Dedifferentiated amniotic fluid mesenchymal stem cell (primary cell): ENCODE results near the gene LRRC74A.
A peak's percentile ranks its signal among the peaks of the same experiment; 100 is the strongest.

Experiments
- DNase-seq: peaks from one replicate; pipeline ENCODE4 v3.0.0-alpha.2; 2016; ENCODE audit errors: extremely low spot score

Gene LRRC74A

GRCh38 chr14:76810525-76810924, 15.7 kb upstream of the LRRC74A start:
- no peak for DNase-seq

- peak; percentile 32 for DNase-seq
These were observed 15.2 kb upstream of the LRRC74A start for GRCh38 chr14:76810953-76811400.

- no peak for DNase-seq
These were observed 14.6 kb upstream of the LRRC74A start for GRCh38 chr14:76811561-76811960.

- no peak for DNase-seq
These were observed 14.2 kb upstream of the LRRC74A start for GRCh38 chr14:76812093-76812421.

- peak; percentile 88 for DNase-seq
These were observed 13.5 kb upstream of the LRRC74A start, which contains the start of gene ANGEL1 for GRCh38 chr14:76812422-76813383. TSS of gene ANGEL1 (minus strand) at chr14:76812882. CDS start at chr14:76812827, 55 bp downstream.

- DNase-seq, result no peak
These were observed 11.2 kb upstream of the LRRC74A start for GRCh38 chr14:76814726-76815645.

GRCh38 chr14:76820700-76821099, 5.5 kb upstream of the LRRC74A start:
- DNase-seq, result no peak

- no peak for DNase-seq
These were observed 1.6 kb downstream of the LRRC74A start for GRCh38 chr14:76827696-76828296.

GRCh38 chr14:76828339-76829012, 2.3 kb downstream of the LRRC74A start:
- DNase-seq, result no peak

- no peak for DNase-seq
These were observed 2.8 kb downstream of the LRRC74A start for GRCh38 chr14:76829013-76829365.

- no peak for DNase-seq
These were observed 3.6 kb downstream of the LRRC74A start for GRCh38 chr14:76829650-76830421.

- DNase-seq, result no peak
These were observed 4.3 kb downstream of the LRRC74A start for GRCh38 chr14:76830556-76830955.

GRCh38 chr14:76832503-76832988, 6.3 kb downstream of the LRRC74A start:
- DNase-seq, result no peak

- no peak for DNase-seq
These were observed 6.8 kb downstream of the LRRC74A start for GRCh38 chr14:76833011-76833410.

GRCh38 chr14:76834241-76834661, 8.0 kb downstream of the LRRC74A start:
- DNase-seq, result no peak

GRCh38 chr14:76836029-76836630, 9.9 kb downstream of the LRRC74A start:
- no peak for DNase-seq

GRCh38 chr14:76837524-76837923, 11.3 kb downstream of the LRRC74A start:
- no peak for DNase-seq

- DNase-seq, result no peak
These were observed 16.2 kb downstream of the LRRC74A start for GRCh38 chr14:76842414-76842813.

GRCh38 chr14:76844223-76844622, 18.0 kb downstream of the LRRC74A start:
- DNase-seq, result no peak
